D721Med (cell line): ENCODE measurements around the gene ALDH16A1.

Experiments
- DNase-seq: peaks from one replicate; pipeline ENCODE4 v3.0.0; 2011; ENCODE audit warnings: low spot score; ENCODE audit not compliant: insufficient read length
- FAIRE-seq: peaks from 2 replicates; lab custom pipeline; 2011; peaks lifted over from hg19 to GRCh38; lab: Jason Lieb, UNC
- TF ChIP-seq, protein P1 (sequence below): IDR thresholded peaks from 2 replicates; pipeline ENCODE4 v1.5.1; 2012; ENCODE audit warnings: mild to moderate bottlenecking, control low read depth; ENCODE audit not compliant: insufficient read depth; ENCODE audit errors: missing control alignments

ALDH16A1 gene

DNA sequence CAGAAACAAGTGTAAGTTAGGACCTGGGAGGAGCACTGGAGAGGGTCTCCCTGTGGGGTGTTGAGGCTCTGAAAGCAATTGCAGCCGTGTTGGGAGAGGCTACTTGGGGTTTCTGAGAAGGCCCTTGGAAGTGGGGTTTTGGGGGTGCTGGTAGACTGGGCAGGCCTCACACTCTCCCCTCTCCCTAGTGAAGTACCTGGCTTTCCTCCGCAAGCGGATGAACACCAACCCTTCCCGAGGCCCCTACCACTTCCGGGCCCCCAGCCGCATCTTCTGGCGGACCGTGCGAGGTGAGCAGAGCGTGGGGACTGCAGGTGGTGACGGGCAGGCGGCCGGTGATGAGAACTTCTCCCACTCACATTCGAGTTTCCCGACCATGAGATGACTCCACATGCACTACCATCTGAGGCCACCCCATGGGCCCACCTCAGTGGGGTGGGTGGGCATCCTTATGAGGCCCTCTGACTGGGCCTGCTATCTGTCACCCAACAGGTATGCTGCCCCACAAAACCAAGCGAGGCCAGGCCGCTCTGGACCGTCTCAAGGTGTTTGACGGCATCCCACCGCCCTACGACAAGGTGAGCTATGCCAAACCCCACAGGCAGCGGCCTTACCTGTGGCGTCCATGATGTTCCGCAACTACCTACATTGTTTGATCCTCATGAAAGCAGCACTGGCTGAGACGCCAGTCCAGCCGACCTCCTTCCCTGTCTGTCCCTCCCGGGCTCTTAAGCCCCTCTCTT is 37.4 kb downstream of the ALDH16A1 start:
- no peak for DNase-seq
- FAIRE-seq = no peak
- TF ChIP-seq, protein P1, sequence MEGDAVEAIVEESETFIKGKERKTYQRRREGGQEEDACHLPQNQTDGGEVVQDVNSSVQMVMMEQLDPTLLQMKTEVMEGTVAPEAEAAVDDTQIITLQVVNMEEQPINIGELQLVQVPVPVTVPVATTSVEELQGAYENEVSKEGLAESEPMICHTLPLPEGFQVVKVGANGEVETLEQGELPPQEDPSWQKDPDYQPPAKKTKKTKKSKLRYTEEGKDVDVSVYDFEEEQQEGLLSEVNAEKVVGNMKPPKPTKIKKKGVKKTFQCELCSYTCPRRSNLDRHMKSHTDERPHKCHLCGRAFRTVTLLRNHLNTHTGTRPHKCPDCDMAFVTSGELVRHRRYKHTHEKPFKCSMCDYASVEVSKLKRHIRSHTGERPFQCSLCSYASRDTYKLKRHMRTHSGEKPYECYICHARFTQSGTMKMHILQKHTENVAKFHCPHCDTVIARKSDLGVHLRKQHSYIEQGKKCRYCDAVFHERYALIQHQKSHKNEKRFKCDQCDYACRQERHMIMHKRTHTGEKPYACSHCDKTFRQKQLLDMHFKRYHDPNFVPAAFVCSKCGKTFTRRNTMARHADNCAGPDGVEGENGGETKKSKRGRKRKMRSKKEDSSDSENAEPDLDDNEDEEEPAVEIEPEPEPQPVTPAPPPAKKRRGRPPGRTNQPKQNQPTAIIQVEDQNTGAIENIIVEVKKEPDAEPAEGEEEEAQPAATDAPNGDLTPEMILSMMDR = no peak

DNA sequence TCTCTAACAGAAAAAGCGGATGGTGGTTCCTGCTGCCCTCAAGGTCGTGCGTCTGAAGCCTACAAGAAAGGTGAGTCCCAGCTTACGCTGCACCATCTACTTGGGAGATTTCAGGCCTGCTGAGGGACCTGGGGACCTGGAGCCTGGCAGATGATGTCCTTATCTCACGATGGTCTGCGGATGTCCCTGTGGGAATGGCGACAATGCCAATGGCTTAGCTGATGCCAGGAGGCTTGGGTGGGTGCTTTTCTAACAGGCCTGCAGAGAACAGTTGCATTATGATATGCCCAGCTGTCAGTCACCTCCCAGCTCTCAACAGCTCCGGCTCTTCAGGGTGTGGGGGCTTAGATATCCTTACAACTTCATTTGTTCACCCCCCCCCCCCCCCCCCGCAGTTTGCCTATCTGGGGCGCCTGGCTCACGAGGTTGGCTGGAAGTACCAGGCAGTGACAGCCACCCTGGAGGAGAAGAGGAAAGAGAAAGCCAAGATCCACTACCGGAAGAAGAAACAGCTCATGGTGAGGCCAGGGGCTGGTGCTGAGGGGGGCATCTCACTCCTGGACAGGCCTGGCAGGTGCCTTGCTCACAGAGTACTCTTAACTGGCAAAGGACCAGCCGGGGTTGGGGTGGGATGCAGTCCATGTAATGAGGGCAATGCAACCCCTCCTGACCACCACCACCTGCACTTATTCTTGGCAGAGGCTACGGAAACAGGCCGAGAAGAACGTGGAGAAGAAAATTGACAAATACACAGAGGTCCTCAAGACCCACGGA is 38.2 kb downstream of the ALDH16A1 start:
- no peak for DNase-seq
- TF ChIP-seq, protein P1 = no peak
- FAIRE-seq = no peak

DNA sequence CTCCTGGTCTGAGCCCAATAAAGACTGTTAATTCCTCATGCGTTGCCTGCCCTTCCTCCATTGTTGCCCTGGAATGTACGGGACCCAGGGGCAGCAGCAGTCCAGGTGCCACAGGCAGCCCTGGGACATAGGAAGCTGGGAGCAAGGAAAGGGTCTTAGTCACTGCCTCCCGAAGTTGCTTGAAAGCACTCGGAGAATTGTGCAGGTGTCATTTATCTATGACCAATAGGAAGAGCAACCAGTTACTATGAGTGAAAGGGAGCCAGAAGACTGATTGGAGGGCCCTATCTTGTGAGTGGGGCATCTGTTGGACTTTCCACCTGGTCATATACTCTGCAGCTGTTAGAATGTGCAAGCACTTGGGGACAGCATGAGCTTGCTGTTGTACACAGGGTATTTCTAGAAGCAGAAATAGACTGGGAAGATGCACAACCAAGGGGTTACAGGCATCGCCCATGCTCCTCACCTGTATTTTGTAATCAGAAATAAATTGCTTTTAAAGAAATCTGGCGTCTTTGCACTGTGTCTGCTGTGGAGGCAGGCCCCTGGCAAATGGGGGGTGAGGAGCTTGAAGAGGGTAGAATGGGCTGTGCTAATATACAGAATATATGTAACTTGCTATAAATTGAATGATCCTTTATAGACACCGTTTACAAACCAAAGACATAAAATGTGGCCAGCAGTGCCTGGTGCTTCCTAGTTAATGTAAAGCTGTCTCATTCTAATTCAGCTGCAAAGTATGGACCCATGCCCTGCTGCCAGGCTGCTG is 39.0 kb downstream of the ALDH16A1 start:
- FAIRE-seq (no peak), DNase-seq (no peak)
- TF ChIP-seq, protein P1 = no peak

DNA sequence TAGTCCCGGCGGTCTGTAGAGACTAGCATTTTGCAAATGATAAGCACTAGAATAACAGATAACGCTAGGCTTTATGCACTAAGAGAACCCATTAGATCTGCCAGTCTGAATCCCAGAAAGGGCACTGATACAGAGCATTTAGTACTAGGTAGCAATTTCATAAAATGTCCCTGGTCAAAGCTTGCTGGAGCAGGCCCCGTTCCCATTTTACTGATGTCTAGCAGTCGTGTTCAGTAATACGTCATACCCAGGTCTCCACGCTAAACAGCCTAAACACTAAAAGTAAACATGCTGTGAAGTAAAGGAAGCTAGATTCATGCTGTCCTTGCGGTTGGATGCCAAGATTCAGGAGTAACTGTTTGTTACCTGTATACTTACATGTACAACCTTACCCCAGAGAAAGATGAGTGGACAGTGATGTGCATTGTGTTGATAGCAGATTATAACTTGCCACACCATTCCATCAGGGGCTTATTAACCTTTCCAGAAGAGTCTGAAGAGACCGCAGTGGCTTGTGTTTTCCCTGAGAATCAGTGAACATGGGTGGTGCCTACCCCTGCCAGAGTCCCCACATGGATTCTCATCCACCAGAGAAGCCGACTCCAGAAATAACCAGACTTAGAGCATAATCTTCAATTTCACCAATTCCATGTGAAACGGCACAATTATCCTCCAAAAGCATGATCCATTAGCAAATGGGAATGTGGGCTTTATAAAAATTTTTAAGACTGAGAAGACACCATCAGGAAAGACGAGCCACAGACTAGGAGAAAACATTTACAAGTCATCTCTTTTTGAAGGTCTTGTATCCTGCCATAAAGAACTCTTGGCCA is 39.8 kb downstream of the ALDH16A1 start:
- TF ChIP-seq, protein P1 = no peak
- DNase-seq (no peak), FAIRE-seq (no peak)

DNA sequence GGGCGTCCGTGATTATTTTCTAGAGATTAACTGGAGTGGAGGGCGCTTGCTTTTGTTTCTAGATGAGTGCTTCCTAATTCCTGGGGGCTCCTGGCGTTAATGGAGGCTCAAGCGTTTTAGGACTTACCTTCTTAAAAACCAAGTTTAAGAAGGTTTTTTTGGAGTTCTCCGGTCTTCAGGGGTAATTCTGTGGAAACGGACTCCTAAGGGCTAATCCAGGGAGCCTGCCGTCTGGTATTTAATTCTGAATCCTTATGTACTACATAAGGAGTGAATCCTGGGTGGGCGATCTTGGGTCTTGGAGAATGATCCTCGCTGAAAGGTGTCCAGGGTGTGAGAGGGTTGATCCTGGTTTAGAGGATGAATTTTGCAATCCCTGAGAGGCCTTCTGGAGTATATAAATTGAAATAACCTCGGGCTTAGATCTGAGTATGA is 43.6 kb downstream of the ALDH16A1 start:
- FAIRE-seq (no peak), DNase-seq (no peak)
- TF ChIP-seq, protein P1 = no peak

DNA sequence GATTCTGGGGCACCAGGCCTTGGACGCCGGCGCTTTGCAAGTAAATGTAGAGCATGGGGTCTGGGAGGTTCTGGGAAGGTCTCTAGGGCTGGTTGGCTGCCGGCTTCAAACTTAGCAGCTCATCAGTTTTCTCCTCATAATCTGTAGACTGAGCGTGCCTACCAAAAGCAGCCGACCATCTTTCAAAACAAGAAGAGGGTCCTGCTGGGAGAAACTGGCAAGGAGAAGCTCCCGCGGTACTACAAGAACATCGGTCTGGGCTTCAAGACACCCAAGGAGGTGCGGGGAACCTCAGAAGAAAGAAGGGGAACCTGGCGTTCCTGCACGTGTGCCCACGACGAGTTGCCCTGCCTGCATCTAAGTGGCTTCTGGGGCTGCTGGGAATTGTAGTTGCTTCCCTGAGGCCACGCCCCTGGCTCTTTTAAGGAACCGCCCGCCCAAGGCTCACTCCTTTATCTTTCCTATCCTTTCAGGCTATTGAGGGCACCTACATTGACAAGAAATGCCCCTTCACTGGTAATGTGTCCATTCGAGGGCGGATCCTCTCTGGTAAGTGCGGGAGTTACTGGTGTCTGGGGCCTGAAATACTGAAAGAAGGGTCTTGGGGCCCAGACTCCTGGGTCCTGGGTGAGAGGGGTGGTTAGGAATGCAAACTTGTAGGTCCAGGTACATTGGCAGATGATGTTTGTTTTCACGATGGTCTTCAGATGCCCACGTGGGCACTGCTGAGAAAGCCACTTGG is 44.2 kb downstream of the ALDH16A1 start:
- FAIRE-seq (no peak), DNase-seq (no peak)
- TF ChIP-seq, protein P1 = no peak
